GM18511 (cell line): Measurements from ENCODE around the gene UBE2L5.

ENCODE experiments used
- ATAC-seq: cut with Tn5 transposase; IDR thresholded peaks from one replicate; pipeline ENCODE4 v1.9.1; 2021; ENCODE audit warnings: mild to moderate bottlenecking, moderate library complexity; ENCODE audit not compliant: unreplicated experiment

The UBE2L5 gene

DNA sequence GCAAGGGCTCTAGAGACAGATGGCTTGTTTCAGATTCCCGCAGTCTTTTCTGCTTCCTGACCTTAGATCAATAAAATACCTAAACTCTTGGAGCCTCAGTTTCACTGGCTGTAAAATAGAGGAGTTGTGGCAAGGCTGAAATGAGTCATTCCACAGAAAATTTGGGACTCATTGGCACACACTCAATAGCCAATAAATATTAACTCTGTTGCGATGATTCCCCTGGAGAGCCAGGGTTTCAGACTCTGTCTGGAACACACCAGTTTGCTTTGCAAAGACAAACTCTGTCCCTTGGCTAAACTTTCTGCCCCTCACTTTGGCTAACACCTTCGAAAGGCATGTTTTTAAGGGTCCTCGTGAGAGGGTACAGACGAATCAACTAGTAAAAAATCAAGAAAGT, 18.1 kb upstream of the UBE2L5 start:
- ATAC-seq: no peak

DNA sequence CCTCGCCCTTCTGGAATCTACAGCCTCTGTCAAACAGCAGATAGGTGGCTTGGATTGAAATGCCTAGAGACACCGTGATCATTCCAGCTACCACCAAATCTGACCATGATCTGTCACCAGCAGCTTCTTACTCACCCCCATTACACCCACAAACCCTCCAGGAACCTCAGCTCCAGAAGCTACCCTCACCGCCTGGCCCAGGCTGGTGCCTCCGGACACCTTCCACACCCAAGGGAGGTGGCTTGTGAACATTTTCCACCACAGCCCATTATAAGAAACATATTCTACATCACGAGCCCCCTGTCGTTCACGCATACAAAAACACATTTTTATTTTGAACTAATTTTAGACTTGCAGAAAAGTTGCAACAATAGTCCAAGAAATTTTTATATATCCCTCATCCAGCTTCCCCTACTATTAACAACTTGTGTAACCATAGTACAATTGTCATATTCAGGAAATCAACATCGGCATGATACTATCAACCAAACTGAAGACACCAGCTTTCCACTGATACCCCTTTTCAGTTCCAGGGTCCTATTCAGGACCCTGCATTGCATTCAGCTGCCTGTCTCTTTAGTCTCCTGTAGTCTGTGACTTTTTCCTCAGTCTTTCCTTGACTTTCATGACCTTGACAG, 15.4 kb upstream of the UBE2L5 start:
- no peak for ATAC-seq

DNA sequence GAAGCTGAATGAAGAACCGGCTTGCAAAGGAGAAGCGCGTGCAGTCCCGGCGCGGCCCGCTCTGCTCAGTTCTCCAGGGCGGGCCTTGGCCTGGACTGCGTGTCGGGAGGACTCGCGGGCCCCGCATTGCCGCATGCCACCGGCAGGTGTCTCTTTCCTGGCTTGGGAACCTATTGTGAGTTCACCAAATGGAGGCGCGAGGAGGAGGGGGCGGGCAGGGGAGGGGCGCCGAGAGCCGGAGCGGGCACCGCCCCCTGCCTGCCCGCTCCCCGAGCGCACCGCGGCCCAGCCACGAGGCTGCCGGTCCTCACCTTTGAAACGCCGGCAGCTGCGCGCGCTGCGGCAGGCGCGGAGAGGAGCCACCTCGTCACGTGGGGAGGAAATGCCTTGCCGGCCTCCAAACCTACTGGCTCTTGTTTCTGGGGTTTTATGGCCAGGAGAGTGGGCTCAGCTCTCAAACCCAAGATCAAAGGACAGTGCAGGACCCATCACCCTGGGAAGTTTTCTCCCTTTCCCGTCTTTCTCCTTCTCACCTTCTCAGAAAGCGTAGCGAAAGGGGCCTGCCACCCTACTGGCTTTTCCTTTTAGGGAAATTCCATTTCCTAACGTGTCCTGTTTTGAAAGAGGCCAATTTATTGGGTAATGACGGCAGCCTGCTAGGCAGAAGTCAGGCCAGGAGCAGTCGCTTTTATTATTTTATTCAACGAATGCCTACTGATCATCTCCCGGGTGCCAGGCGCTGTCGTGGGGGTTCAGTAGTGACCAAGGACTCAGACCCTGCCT, 13.8 kb upstream of the UBE2L5 start:
- peak; percentile 92 for ATAC-seq

DNA sequence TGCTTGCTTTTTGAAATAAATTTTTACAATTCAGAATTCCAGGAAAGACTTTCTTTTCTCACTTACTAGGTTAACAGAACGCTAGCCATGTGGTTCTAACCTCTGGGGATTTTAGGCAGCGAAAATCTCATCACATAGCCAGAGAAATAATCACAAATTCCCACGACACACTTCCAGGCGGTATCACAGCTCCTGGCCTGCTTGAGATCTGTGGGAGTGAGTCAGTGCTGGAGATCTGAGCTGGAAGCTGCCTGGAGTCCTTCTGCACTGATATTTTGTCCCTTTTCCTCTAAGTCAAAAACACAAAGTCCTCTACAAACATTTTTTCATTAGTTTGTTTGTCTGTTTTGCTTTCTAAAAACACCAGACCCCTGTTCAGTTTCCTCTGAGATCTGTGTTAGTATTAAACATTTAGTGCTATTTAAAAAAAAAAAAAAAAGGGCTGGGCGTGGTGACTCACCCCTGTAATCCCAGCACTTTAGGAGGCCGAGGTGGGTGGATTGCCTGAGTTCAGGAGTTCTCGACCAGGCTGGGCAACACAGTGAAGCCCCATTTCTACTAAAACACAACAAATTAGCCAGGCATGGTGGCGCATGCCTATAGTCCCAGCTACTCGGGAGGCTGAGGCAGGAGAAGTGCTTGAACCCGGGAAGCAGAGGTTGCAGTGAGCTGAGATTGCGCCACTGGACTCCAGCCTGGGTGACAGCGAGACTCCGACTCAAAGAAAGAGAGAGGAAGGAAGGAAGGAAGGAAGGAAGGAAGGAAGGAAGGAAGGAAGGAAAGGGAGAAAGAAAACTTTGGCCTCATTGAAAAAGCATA, 12.2 kb upstream of the UBE2L5 start:
- no peak for ATAC-seq

DNA sequence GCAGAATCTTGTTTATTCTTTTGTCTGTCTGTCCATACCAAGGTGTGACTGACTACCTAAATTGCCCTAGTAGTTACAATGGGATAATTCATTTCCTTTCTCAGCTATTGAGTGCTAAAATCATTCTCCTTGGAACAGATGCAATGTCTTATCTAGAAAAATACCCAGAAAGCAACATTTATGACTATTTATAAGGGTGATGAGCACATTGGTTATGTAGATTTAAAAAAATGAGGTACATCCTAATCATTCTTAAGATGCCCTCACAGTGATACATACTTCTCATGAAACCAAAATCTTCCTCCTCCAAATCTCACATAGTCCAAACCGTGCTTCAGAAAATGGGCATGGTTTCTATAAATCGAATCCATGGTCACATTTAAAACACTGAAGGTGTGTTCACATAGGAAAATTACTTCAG, 11.6 kb upstream of the UBE2L5 start:
- no peak for ATAC-seq

DNA sequence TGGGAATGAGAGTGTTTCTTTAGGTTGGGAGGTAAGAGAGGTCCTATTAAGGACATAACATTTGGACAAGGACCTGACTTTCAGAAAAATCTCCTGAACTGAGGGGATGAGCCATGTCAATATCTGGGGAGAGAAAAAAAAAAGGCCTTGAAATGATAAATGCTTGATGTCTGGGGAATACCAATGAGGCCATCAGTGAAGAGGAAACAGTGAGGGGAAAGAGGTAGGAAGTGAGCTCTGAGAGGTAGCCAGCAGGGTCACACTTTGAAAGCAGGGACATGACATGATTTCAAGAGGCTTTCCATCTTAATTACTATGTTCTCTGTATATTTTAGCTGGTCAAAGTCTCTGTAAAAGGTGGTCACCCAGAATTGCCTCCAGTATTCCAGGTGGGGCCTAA, 9.9 kb upstream of the UBE2L5 start:
- no peak for ATAC-seq

DNA sequence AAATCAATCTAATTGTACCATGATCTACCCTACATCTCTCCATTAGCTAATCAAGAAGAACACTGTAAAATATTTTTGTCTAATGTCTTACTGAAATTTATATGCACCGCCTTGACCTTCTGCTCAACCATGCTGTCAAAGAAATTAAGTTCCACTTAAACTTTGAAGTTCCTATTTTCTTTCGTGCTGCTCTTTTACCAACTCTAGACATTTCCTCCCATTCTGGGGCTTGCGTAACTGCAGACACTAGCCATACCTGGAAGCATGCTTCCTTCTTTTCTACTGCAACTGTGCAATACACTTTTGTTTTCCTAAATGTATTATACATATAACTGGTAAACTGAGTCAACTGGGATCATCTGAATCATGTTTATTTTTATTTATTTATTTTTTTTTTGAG, 8.5 kb upstream of the UBE2L5 start:
- ATAC-seq: no peak

DNA sequence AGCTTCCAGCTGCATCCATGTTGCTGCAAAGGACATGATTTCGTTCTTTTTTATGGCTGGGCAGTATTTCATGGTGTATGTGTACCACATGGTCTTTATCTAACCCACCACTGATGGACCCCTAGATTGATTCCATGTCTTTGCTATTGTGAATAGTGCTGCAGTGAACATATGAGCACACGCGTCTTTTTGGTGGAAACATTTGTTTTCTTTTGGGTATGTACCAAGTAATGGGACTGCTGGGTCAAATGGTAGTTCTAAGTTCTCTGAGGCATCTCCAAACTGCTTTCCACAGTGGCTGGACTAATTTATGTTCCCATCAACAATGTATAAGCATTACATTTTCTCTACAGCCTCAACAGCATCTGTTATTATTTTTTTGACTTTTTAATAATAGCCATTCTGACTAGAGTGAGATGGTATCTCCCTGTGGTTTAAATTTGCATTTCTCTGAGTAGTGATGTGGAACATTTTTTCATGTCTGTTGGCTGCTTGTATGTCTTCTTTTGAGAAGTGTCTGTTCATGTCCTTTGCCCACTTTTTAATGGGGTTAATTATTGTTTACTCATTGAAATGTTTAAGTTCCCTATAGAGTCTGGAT, 6.8 kb upstream of the UBE2L5 start:
- peak; percentile 93 for ATAC-seq

DNA sequence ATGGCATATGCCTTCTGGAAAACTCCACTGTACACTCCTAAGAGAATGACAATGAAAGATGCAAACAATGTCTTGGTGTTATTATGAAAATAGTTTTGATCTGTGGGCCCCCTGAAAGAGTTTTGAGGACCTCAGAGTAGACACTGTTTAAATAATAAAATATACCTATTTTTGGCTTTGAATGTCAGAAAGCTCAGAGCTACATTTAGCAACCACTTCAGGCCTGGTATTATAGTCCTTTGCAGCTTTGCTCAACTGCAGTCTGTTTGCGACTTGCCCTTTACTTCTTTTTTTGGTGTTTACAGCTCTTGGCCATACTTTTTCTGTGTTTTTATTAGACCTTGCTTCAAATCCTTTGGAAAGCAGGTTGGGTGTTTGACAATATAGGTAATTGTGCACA, 5.8 kb upstream of the UBE2L5 start:
- ATAC-seq: no peak

DNA sequence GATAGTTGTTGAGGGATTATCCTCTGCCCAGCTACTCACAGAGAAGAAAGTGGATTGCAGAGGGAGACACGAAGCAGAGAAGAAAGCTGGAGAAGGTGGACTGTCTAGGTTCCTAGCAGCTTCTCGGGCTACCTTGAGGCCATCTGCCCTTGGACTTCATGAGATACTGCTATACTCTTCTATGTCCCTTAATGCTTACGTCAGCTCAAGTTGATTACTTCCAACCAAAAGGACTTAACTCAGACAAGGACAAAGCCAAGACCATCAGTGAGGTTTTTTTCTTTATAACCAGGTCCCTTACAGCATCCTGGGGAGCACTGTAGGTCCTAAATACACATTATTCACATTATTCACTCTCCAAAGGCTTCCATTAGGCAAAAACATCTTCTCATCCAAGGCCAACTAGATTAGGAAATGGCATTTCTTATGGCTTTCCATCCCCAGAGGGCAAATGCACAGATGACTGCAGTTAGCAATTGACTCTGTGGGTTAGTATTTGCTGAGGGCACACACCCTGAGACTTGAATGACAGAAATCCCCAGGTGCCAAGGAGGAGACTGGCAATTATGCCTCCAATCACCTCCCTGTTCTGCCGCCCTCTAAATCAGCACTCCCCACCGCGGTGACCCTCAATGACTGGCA, 4.1 kb upstream of the UBE2L5 start:
- ATAC-seq: no peak

DNA sequence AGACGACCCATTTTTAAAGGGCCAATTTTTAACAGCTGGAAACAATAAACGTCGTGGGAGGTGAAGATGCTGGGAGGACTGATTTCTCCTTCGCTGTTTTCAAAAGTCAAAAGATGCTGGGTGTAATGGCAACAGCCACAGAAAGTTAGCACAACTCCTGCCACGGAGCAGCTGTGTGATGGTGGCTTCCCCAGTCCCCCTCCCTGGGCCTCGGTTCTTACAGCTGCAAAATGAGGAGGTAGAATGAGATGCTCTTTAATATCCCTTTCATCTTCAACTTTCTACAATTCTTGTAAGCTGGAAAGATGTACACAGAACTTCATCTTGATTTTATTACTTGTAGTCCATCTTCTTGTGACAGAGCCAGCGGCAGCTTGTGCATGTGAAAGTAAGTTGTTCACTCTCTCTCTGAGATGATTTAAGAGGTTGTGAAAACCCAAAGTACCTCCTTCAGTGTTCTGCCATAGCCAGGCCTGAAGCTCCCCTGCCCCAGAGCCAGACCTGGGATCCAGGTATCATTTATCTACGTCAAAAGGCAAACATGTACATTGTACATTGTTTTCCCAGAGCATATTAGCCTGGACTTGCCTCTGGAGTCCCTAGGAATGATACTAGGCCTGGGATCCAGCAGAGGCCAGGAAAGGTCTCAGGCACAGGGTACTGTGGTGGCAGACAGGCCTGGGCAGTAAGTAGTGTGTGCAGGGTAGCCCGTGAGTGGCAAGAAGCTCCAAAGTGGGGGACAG, 3.4 kb upstream of the UBE2L5 start:
- no peak for ATAC-seq

DNA sequence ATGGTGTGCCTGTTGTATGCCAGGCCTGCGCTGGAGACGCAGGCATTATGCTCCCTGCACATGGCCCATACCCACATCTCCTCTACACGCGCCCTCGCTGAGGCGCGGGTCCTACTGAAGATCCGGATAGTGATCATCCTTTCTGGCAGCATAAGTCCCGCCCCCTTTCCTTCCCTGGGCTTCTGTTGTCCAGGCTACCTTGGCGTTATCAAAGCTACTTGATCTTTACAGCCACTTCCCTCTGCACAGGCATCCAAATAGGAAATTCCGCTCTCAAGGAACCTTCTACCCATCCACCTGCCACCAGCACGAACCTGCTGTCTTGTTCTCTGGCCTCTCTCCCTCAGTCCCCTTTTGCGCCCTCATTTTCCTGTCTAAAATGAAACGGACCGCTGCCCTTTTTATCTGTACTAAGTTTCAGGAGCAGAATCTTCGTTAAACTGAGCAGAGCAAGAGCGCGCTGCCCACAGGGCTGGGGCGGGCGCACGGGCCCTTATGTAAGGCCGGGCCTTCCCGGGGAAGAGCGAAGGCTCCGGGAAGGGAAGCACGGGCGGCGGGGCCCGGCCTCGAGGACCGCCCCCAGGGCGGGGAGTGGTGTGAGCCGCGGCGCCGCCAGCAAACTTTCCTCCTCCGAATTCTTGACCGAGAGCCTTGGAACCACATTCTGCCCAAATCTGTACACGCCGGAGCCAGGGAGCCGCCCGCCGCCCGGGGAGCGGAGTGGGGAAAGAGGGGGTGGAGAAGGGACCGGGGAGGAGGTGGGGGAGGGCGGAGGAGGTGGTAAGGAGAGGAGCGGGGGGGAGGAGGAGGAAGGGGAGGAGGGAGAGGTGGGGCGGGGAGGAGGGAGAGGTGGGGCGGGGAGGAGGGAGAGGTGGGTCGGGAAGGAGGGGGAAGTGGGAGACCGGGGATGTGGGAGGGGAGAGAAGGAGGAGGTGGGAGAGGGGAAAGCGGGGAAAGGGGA, 920 bp upstream of the UBE2L5 start:
- ATAC-seq: peak; percentile 39

DNA sequence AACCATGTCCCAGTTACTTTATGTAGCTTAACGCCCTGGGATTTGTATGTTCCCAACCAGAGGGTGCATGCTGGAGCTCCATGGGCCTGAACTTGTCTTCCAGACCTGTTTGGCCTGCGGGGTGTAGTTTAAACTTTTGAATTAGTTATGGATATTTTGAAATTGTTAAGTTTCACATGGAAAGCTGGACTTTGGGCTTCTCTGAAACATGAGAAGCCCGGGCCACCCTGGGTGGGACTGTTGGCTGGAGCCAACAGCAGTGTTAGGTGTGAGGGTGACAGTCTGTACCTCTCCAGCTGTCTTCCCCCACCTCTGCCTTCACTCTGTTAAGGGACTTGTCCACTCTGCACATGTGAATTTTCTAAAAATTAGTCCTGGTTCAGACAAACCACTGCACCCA, 1.6 kb downstream of the UBE2L5 start:
- no peak for ATAC-seq

DNA sequence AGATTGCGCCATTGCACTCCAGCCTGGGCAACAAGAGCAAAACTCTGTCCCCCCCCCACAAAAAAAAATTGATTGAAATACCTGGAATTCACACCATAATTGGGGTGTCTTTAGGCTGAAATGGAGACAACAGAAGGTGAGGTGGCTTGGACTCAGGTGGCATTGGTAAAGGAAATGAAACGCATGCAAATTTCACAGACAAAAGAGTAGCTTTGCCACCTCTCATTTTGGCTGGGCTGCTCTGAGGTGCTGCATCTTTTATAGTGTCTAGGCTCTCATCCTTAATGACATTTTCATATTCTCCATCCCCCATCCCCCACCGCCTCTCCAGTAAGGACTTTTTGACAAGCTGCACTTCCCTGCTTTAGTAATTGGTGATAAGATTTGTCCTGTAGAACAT, 6.9 kb downstream of the UBE2L5 start:
- no peak for ATAC-seq

DNA sequence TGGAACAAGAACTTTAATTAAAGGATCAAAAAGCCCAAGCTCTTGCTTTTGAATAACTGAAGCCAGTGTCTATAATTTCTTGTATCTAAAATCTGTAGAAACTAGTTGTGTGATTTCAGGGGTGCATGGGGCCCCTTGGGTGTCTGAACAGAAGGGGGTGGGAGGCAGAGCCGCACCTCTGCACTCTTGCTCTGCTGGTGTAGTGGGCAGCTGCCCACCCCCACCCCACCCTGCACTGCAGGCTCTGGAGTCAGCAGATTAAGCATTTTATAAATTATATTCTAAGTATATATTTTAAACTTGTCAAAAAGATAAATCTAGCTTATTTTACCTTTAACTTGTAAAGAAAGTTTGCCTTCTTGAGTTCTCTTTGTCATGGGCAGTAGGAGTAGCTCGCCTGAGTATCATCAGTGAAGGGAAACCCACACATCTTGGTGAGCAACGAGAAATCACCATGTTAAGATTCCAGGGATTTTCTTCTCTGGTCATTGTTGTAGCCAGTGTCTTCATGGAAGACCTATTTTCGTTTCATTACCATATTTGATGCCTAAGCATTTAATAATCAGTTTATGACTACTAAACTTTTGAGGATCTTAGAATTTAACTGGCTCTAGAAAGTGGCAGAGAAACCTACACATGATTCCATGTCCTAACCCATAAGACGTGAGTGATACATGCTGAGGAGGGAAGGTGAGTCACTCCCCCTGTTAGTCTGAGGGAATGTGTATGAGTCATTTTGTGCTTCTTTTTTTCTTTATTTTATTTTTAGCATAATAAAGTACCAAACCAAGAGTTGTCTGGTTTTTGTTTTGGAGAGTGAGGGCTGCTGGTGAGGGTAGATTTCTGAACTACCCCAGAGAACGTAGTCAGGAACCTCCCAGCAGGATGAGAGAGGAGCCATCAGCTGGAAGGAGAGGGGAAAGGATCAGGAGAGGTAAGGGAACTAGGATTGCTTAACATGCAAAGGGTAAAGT, 7.7 kb downstream of the UBE2L5 start:
- ATAC-seq: peak; percentile 68

DNA sequence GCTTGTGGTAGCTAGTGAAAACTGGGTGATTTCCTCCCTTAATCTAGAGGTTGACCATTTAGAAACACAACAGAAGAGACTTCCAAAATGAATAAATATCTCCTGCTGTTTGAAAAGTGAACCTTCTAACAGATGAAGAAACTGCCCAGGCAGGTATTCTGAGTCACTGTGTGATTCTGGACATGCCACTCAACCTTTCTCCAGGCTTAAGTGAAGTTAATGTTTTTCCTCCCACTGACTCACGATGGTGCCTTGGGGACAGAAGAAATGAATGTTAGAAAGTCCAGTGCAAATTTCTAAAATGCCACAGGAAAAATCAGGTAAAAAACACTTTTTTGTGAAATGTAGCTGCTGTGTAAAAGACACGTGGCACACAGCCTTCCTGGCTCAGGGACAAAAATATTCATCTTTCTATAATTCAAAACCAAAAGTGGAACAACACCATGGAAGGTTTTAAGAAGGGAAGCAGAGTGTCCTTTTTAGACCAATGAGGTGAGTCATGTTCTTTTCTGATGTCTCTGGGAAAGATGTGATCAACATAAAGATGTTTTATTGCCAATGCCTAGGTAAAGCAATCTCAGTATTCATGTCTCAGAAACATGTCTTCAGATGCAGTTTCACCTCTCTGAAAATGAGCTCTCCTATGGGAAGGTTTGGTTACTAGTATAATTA, 9.1 kb downstream of the UBE2L5 start:
- ATAC-seq: peak; percentile 54

DNA sequence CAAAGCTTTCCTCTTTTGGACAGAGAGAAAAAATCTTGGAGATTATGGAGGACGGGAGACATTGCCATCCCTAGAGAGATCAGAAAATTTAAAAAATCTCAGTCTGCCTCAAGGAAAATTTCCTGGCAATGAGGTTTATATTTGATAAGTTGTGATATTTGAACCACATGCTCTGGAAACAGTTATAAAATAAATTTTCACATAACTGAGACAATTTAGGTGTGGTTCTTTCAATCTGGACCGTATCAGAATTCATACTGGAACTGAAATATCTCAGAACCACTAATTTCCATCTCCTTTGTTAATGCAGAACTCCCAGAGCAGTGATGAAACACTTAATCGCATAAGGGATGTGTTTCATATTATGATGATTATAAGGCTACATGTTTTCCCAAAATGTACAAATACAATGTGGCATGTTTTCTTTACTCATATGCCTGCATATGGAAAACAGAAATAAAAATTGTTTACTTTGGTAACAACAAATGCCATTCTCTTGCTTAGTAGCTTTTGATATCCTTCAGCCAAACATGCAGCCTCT, 13.7 kb downstream of the UBE2L5 start:
- ATAC-seq: no peak
